Mammary epithelial cell (primary cell): ENCODE measurements around the gene CRAT.

ENCODE experiments used
- EZH2 ChIP-seq: IDR thresholded peaks from 2 replicates; pipeline ENCODE4 v1.6.1; 2012; ENCODE audit warnings: low read length, inconsistent platforms, borderline replicate concordance
- TF ChIP-seq, protein P1 (sequence below), 2 donors: IDR thresholded peaks in 1 of 2; conservative IDR thresholded peaks in 1 of 2; 2 replicates each; pipeline ENCODE4 v1.5.1; 2011 to 2012; ENCODE audit warnings: inconsistent platforms in 2 of 2, low read length in 2 of 2, mild to moderate bottlenecking in 2 of 2, control low read depth in 1 of 2, low read depth in 1 of 2; ENCODE audit not compliant: insufficient read depth in 1 of 2; ENCODE audit errors: extremely low read depth in 1 of 2

GRCh38 chr9:129113645-129114304, 3.2 kb upstream of the CRAT start:
- TF ChIP-seq, protein P1, sequence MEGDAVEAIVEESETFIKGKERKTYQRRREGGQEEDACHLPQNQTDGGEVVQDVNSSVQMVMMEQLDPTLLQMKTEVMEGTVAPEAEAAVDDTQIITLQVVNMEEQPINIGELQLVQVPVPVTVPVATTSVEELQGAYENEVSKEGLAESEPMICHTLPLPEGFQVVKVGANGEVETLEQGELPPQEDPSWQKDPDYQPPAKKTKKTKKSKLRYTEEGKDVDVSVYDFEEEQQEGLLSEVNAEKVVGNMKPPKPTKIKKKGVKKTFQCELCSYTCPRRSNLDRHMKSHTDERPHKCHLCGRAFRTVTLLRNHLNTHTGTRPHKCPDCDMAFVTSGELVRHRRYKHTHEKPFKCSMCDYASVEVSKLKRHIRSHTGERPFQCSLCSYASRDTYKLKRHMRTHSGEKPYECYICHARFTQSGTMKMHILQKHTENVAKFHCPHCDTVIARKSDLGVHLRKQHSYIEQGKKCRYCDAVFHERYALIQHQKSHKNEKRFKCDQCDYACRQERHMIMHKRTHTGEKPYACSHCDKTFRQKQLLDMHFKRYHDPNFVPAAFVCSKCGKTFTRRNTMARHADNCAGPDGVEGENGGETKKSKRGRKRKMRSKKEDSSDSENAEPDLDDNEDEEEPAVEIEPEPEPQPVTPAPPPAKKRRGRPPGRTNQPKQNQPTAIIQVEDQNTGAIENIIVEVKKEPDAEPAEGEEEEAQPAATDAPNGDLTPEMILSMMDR (conservative IDR thresholded peaks at IDR 0.05 in 1 of 2, IDR thresholded peaks at IDR 0.05 in 1 of 2; ENCODE audit: extremely low read depth in 1 of 2, insufficient read depth in 1 of 2, low read depth in 1 of 2, low read length in 2 of 2), result no peak
- no peak for TF ChIP-seq EZH2
